Sigmoid colon (tissue), 7 donors: ENCODE measurements around the gene NTM. TPM values are rescaled to one million over a fixed set of nuclear protein-coding genes. Genes with fewer than 3 reads are reported as not detected.

Source experiments
- DNase-seq: peaks from one replicate; pipeline ENCODE4 v3.0.0-alpha.2; 2019
- H3K27ac ChIP-seq, 4 donors: fragments of 200-600 bp; sonication (generic); one replicate each; pipeline ENCODE4 v1.5.1; 2016 to 2019; ENCODE audit warnings: mild to moderate bottlenecking in 1 of 4
- H3K27me3 ChIP-seq, 3 donors: fragments of 200-600 bp; sonication (generic); one replicate each; pipeline ENCODE4 v1.5.1; 2019; ENCODE audit warnings: mild to moderate bottlenecking in 1 of 3
- H3K36me3 ChIP-seq, 4 donors: fragments of 200-600 bp; sonication (generic); one replicate each; pipeline ENCODE4 v1.5.1; 2016 to 2019
- H3K4me1 ChIP-seq, 4 donors: fragments of 200-600 bp; sonication (generic); one replicate each; pipeline ENCODE4 v1.5.1; 2017 to 2019
- H3K4me3 ChIP-seq, 4 donors: fragments of 200-600 bp; sonication (generic); one replicate each; pipeline ENCODE4 v1.5.1; 2017 to 2019; ENCODE audit warnings: mild to moderate bottlenecking in 2 of 4, moderate library complexity in 1 of 4
- H3K9me3 ChIP-seq, 4 donors: fragments of 200-600 bp in 3 of 4; sonication (generic) in 3 of 4; one replicate each; pipeline versions ENCODE4 v1.5.1 to v1.6.1; 2013 to 2019
- EP300 ChIP-seq, 4 donors: sonication (generic); formaldehyde crosslinking; IDR thresholded peaks; one replicate each; pipeline ENCODE4 v1.6.1; 2017; ENCODE audit warnings: antibody characterized with exemption in 4 of 4
- POLR2A ChIP-seq, 2 donors: fragments of 450-650 bp; IDR thresholded peaks; one replicate each; pipeline ENCODE4 v1.6.1; 2016; ENCODE audit warnings: antibody characterized with exemption in 2 of 2, mild to moderate bottlenecking in 2 of 2, moderate library complexity in 2 of 2
- POLR2AphosphoS5 ChIP-seq, 4 donors: sonication (generic); formaldehyde crosslinking; IDR thresholded peaks; one replicate each; pipeline ENCODE4 v1.6.1; 2017; ENCODE audit warnings: antibody characterized with exemption in 4 of 4
- WGBS, 2 donors: extraction: QIAGEN DNeasy Blood & Tissue Kit; methylation state at CpG; one replicate each; pipeline ENCODE4 v1.1.7; 2013; 5-methylcytosine and 5-hydroxymethylcytosine counted together
- intact Hi-C: fragments of 100-400 bp; cut with DNase I; formaldehyde crosslinking; loops from one replicate; pipeline ENCODE4 v1.15.1; 2023
- polyA plus RNA-seq, 3 donors: library from polyadenylated mRNA; stranded (reverse); fragments of 200-250 nt; gene quantifications; one replicate each; pipeline ENCODE4 v1.2.3, GENCODE V29; 2013
- total RNA-seq, 4 donors: library from RNA; depleted of rRNA; stranded (reverse); fragments of >200 nt; gene quantifications; one replicate each; pipeline ENCODE4 v1.1.0, GENCODE V29; 2016
- TF ChIP-seq, protein P1 (sequence below), 4 experiments: fragments of 450-650 bp in 3 of 4; fragments of 200-600 bp in 1 of 4; IDR thresholded peaks; one replicate each; pipeline ENCODE4 v1.5.1; 2016 to 2019; ENCODE audit warnings: antibody characterized with exemption in 4 of 4, mild to moderate bottlenecking in 3 of 4, moderate library complexity in 2 of 4
- donor health status: healthy with polysubstance abuse.
- donor health status: Bipolar disorder and iron deficiency.
- donor health status: healthy.

Gene NTM
- total and polyA plus RNA-seq, 7 donors = 0.96 to 18.3 (median 6.4) TPM; not detected in 1

DNA sequence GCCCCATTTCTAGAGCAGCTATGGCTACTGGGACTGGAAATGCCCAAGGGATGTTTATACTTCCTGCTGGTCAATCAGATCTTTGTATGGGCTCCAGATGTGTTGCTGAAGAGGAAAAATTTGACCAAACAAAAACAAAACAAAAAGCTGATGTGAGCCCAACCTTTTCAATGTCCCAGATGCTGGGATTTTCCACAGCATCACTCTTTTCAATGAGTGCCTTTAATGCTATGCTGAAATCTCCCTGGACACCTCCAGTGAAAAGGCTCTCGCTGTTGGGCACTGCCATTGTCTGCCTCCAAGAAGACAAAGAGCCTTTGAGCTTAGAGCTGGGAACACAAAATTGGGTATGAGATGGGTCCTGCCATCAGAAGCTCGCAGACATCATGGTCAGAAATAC lies 671.9 kb downstream of the NTM start:
- no peaks in the 10 kb centered on the region for H3K27me3 ChIP-seq
- H3K4me3 ChIP-seq = no peak overlapping the region
- no peak overlapping the region for H3K27ac ChIP-seq
- H3K4me1 ChIP-seq = no peaks in the 10 kb centered on the region
- intact Hi-C loops = no loop called here
- DNase-seq = no peak
- TF ChIP-seq EP300 (IDR thresholded peaks at IDR 0.05) = no peak
- no peak for TF ChIP-seq POLR2AphosphoS5 (IDR thresholded peaks at IDR 0.05)
- no peak for TF ChIP-seq POLR2A (IDR thresholded peaks at IDR 0.05)
- TF ChIP-seq, protein P1, sequence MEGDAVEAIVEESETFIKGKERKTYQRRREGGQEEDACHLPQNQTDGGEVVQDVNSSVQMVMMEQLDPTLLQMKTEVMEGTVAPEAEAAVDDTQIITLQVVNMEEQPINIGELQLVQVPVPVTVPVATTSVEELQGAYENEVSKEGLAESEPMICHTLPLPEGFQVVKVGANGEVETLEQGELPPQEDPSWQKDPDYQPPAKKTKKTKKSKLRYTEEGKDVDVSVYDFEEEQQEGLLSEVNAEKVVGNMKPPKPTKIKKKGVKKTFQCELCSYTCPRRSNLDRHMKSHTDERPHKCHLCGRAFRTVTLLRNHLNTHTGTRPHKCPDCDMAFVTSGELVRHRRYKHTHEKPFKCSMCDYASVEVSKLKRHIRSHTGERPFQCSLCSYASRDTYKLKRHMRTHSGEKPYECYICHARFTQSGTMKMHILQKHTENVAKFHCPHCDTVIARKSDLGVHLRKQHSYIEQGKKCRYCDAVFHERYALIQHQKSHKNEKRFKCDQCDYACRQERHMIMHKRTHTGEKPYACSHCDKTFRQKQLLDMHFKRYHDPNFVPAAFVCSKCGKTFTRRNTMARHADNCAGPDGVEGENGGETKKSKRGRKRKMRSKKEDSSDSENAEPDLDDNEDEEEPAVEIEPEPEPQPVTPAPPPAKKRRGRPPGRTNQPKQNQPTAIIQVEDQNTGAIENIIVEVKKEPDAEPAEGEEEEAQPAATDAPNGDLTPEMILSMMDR (IDR thresholded peaks at IDR 0.05) = no peak
- 54 to 59% methylated on average over 2 of the region's 2 CpGs for WGBS, 2 donors
- H3K36me3 ChIP-seq = no peaks in the 10 kb centered on the region
- H3K9me3 ChIP-seq = no peaks in the 10 kb centered on the region

DNA sequence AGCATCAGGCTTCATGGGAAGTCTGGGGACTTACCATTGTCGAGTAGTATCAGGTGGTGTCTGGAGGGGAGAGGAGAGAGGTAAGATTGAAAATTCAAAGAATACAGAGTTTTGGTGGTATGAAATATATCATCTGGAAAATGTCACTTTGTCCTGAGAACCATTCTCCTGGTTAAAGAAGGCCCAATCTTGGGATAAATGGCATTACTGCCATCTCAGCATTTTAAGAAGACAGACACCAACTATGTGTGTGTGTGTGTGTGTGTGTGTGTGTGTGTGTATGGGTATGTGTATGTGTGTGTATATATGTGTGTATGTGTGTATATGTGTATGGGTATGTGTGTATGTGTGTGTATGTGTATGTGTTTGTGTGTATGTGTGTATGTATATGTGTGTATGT lies 673.3 kb downstream of the NTM start:
- 50 to 84% methylated on average over 1 of the region's 1 CpG for WGBS, 2 donors
- no peak overlapping the region for H3K4me3 ChIP-seq
- no peaks in the 10 kb centered on the region for H3K27me3 ChIP-seq
- no peak for DNase-seq
- H3K36me3 ChIP-seq = no peaks in the 10 kb centered on the region
- no peak overlapping the region for H3K27ac ChIP-seq
- no peaks in the 10 kb centered on the region for H3K4me1 ChIP-seq
- no peak for TF ChIP-seq POLR2AphosphoS5 (IDR thresholded peaks at IDR 0.05)
- TF ChIP-seq POLR2A (IDR thresholded peaks at IDR 0.05) = no peak
- TF ChIP-seq, protein P1 (IDR thresholded peaks at IDR 0.05) = no peak
- no peak for TF ChIP-seq EP300 (IDR thresholded peaks at IDR 0.05)
- no peaks in the 10 kb centered on the region for H3K9me3 ChIP-seq
- intact Hi-C loops = no loop called here

DNA sequence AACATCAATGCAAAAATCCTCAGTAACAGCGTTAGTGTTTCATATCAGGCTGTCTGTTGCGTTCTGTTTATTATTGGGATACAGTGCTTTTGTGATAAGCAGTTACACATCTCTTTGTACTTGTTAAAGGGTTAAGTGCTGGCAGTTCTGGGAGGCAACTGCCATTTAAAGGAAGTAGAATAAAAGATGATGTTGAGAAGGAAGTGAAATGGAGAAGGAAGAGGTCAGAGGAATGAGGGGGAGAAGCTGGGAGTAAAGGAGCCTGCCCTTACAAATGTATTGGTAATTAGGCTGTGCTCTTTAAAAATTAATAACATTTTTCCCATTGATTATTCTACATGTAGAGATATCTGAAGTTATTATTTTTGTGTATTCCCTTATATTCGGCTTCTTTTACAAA lies 674.7 kb downstream of the NTM start:
- Histone ChIP-seq H3K27ac (no peak overlapping the region), H3K9me3 (no peaks in the 10 kb centered on the region), H3K4me3 (no peak overlapping the region), H3K36me3 (no peaks in the 10 kb centered on the region), H3K4me1 (peaks cover 0 to 1% (median 0%) of the 10 kb centered on the region in 4 donors), H3K27me3 (no peaks in the 10 kb centered on the region)
- no peak for DNase-seq
- TF ChIP-seq, protein P1 (IDR thresholded peaks at IDR 0.05) = no peak
- TF ChIP-seq POLR2AphosphoS5 (IDR thresholded peaks at IDR 0.05) (no peak), EP300 (IDR thresholded peaks at IDR 0.05) (no peak), POLR2A (IDR thresholded peaks at IDR 0.05) (no peak)
- intact Hi-C loops = no loop called here
- 74 to 85% methylated on average over 3 of the region's 3 CpGs for WGBS, 2 donors

DNA sequence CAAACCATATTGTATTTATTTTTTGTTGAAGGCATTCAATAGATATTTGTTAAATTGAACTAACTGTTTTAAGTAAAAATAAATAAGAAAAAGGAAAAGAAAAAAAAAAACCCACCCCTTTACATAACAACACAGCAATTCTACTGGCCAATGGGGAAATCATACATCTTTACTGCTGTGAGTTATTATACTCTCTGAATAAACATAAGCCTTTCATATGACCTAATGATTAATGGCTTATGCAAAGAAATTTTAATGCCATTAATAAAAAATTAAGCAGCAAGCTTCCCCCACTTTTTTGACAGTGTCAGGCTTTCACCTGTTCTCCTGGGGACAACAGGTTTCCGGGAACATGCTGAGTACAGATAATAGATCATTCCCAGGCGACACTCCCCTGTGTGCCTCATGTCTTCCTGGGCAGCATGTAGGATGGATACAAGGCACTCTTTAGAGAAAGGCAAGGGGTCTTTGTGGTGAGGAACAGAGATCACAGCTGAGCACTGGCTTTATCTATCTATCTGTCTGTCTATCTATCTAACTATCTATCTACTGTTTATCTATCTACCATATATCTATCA lies 676.0 kb downstream of the NTM start:
- intact Hi-C loops = no loop called here
- Histone ChIP-seq H3K27ac (no peak overlapping the region), H3K4me3 (no peak overlapping the region), H3K9me3 (no peaks in the 10 kb centered on the region), H3K4me1 (peaks cover 0 to 5% (median 0%) of the 10 kb centered on the region in 4 donors), H3K36me3 (no peaks in the 10 kb centered on the region), H3K27me3 (no peaks in the 10 kb centered on the region)
- TF ChIP-seq, protein P1 (IDR thresholded peaks at IDR 0.05) = no peak
- TF ChIP-seq POLR2A (IDR thresholded peaks at IDR 0.05) = no peak
- WGBS, 2 donors = 74 to 84% methylated on average over 2 of the region's 2 CpGs
- no peak for DNase-seq

DNA sequence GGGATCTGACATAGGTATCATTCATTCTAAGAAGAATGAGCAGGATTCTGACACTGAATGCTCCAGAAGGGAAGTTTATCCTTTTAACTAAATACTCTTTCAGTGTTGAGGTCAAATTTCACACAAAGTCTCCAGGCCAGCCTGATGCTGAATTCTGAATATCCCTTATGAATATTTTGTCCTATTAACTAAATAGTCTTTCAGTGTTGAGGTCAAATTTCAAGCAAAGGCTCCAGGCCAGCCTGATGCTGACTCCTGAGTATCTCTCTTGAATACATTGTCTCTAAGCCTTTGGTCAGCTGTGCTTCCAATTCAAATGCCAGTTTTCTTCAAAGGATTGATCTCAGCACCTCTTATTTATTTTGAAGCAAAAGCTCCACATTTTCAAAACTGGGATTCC lies 676.8 kb downstream of the NTM start:
- intact Hi-C loops = no loop called here
- no peak for DNase-seq
- Histone ChIP-seq H3K27me3 (no peaks in the 10 kb centered on the region), H3K4me1 (peaks cover 0 to 5% (median 0%) of the 10 kb centered on the region in 4 donors), H3K27ac (no peak overlapping the region), H3K9me3 (no peaks in the 10 kb centered on the region), H3K4me3 (no peak overlapping the region), H3K36me3 (no peaks in the 10 kb centered on the region)
- TF ChIP-seq, protein P1 (IDR thresholded peaks at IDR 0.05) = no peak
- TF ChIP-seq POLR2A (IDR thresholded peaks at IDR 0.05) (no peak), EP300 (IDR thresholded peaks at IDR 0.05) (no peak), POLR2AphosphoS5 (IDR thresholded peaks at IDR 0.05) (no peak)
